HG03039 (cell line): ENCODE measurements around the gene TEX52.

ENCODE experiments used
- ATAC-seq: cut with Tn5 transposase; IDR thresholded peaks from one replicate; pipeline ENCODE4 v1.9.1; 2021; ENCODE audit warnings: mild to moderate bottlenecking, moderate library complexity; ENCODE audit not compliant: unreplicated experiment

TEX52 gene

GRCh38 chr12:2801044-2801783 lies 55.6 kb downstream of the TEX52 start:
- no peak for ATAC-seq

GRCh38 chr12:2800046-2800570 lies 56.7 kb downstream of the TEX52 start:
- no peak for ATAC-seq
